ENCODE results near the gene ZER1. TPM values are rescaled to one million over a fixed set of nuclear protein-coding genes. Genes with fewer than 3 reads are reported as not detected.

ZER1 gene
- total RNA-seq, 1 donor from 2014 or later: 24.2 TPM

DNA sequence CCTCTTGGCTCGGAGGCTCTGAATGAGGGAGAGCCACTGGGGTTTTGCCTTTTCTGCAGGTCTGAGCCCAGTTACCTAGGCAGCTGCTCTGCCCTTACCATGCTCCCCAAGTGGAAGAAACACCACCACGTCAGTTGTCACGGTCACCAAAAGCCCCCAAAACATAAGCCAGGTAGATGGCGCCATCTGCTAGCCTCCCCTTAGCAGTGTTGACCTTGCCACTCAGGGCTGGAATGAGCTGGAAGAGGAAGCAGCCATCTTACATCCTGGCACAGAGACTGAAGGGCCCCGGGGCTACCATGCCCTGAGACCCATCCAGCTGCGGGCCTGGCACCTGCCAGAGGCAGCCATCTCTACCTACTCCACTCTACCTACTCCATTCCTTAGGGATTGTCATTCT, 7.4 kb downstream of the ZER1 start:
- Histone ChIP-seq H3K36me3 (ENCODE audit: control insufficient read depth, insufficient read depth, low read length) (no peaks in the 10 kb centered on the region), H3K27me3 (ENCODE audit: control insufficient read depth, insufficient read depth, low read length) (no peaks in the 10 kb centered on the region), H3K4me3 (ENCODE audit: low read depth, low read length) (no peak overlapping the region)
- DNase-seq (ENCODE audit: low read depth): no peak
- TF ChIP-seq, protein P1, sequence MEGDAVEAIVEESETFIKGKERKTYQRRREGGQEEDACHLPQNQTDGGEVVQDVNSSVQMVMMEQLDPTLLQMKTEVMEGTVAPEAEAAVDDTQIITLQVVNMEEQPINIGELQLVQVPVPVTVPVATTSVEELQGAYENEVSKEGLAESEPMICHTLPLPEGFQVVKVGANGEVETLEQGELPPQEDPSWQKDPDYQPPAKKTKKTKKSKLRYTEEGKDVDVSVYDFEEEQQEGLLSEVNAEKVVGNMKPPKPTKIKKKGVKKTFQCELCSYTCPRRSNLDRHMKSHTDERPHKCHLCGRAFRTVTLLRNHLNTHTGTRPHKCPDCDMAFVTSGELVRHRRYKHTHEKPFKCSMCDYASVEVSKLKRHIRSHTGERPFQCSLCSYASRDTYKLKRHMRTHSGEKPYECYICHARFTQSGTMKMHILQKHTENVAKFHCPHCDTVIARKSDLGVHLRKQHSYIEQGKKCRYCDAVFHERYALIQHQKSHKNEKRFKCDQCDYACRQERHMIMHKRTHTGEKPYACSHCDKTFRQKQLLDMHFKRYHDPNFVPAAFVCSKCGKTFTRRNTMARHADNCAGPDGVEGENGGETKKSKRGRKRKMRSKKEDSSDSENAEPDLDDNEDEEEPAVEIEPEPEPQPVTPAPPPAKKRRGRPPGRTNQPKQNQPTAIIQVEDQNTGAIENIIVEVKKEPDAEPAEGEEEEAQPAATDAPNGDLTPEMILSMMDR (IDR thresholded peaks at IDR 0.05; ENCODE audit: insufficient read depth, low read length, poor library complexity, severe bottlenecking): no peak

DNA sequence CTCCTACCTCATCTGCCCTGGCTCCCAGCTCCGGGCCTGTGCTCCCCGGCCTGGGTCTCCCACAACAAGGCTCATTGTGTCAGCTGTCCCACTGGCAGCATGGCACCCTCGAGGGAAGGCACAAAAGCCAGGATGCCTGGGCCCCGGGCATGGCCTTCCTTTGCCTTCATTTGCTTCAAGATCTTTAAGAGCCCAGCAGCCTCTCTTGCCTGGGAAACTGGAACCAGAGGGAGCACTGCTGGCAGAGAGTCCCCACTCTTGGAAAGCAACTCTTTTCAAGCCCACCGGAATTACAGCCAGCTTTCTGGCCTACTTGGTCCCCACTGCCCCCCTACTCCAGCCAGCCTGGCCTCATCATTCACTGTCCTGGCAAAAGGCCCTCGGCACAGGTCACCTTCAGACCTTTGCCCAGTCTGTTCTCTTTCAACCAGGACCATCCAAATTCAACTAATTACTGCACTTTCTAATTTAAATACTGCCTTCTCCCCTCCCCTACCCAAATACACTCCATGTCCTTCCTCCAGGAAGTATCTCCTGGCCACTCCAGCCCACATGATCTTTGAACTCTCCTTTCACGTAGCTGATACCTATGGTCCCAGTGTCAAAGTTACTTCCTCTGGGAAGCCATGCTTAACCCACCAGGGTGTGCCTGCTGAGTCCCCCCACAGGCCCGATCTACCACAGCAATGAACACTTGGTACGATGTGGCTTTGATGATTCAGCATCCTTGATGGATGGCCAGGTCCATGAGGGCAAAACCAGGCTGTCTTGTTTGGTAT, 8.9 kb downstream of the ZER1 start:
- no peaks in the 10 kb centered on the region for H3K36me3 ChIP-seq (ENCODE audit: control insufficient read depth, insufficient read depth, low read length)
- H3K4me3 ChIP-seq (ENCODE audit: low read depth, low read length): no peak overlapping the region
- DNase-seq (ENCODE audit: low read depth): no peak
- TF ChIP-seq, protein P1 (IDR thresholded peaks at IDR 0.05; ENCODE audit: insufficient read depth, low read length, poor library complexity, severe bottlenecking): no peak
- H3K27me3 ChIP-seq (ENCODE audit: control insufficient read depth, insufficient read depth, low read length): no peaks in the 10 kb centered on the region

DNA sequence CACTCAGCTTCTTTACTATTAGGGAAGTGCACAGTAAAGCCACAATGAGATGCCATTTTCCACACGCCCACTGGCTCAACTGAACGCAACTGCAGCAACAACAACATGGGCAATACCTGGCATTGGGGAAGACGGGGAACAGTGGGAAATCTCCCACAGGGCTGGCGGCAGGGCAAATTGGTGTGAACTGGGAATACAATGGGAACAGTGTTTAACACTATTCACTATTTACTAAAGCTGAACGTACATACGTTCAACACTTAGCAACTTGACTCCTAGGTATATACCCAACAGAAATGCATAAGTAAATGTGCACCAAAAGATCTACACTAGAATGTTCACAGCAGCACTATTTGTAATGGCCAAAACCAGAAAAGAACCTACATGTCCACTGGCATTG, 14.1 kb downstream of the ZER1 start:
- no peak for DNase-seq (ENCODE audit: low read depth)
- H3K36me3 ChIP-seq (ENCODE audit: control insufficient read depth, insufficient read depth, low read length): no peaks in the 10 kb centered on the region
- H3K27me3 ChIP-seq (ENCODE audit: control insufficient read depth, insufficient read depth, low read length): no peaks in the 10 kb centered on the region
- TF ChIP-seq, protein P1 (IDR thresholded peaks at IDR 0.05; ENCODE audit: insufficient read depth, low read length, poor library complexity, severe bottlenecking): no peak
- no peak overlapping the region for H3K4me3 ChIP-seq (ENCODE audit: low read depth, low read length)

DNA sequence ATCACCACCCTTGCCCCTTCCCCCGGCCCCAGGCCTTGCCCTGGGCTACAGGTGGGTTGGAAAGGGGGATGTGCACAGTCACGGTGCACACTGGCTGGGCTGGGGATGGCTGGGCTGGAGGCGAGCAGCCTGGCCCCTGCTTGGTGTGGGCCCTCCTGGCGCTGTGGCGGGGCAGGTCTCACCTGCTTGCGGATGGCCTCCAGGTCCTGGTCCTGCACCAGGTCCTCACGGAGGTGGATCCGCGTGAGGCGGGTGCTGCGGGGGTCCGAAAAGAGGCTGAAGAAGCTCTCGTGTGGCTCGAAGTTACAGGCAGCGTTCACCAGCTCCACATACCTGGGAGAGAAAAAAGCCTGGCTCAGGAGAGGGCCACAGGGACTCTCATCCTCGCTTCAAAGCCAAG, 18.1 kb downstream of the ZER1 start:
- Histone ChIP-seq H3K4me3 (ENCODE audit: low read depth, low read length) (no peak overlapping the region), H3K27me3 (ENCODE audit: control insufficient read depth, insufficient read depth, low read length) (no peaks in the 10 kb centered on the region), H3K36me3 (ENCODE audit: control insufficient read depth, insufficient read depth, low read length) (peaks cover 2% of the 10 kb centered on the region)
- TF ChIP-seq, protein P1 (IDR thresholded peaks at IDR 0.05; ENCODE audit: insufficient read depth, low read length, poor library complexity, severe bottlenecking): no peak
- no peak for DNase-seq (ENCODE audit: low read depth)

DNA sequence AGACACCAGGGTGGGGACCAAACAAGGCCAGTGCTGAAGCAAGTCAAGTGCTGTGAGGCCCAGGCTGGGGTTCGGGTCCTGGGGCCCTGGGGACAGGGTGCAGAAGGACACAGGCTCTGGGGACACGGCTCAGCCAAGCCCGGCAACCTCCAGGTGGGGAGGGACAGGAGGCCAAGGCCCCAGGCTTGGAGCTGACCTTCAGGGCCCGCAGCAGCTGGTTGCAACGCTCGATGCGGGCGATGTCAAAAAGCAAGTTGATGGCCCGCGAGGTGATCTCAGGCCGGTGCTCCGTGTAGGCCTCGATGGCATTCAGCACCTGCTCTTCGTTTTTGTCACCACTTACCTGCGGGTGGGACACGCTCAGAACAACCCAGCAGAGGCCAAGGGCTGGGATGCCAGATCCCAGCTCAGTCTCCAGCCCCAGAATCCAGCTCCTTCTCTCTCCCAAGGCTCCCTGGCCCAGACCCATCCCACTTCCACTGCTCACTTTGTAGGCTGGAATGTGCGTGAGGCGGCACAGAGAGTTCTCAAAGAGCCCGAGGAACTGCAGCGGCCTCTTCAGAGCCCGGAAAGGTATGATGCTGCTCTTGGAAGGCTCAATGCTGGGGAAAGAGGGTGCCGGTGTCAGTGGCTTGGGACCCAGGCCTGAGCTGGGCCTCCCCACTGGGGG, 20.7 kb downstream of the ZER1 start:
- no peaks in the 10 kb centered on the region for H3K27me3 ChIP-seq (ENCODE audit: control insufficient read depth, insufficient read depth, low read length)
- no peak for DNase-seq (ENCODE audit: low read depth)
- TF ChIP-seq, protein P1 (IDR thresholded peaks at IDR 0.05; ENCODE audit: insufficient read depth, low read length, poor library complexity, severe bottlenecking): no peak
- no peak overlapping the region for H3K4me3 ChIP-seq (ENCODE audit: low read depth, low read length)
- peaks cover 2% of the 10 kb centered on the region for H3K36me3 ChIP-seq (ENCODE audit: control insufficient read depth, insufficient read depth, low read length)
